Sigmoid colon (tissue), 7 donors: ENCODE measurements around the gene KMT2C. TPM values are rescaled to one million over a fixed set of nuclear protein-coding genes. Genes with fewer than 3 reads are reported as not detected.
A peak's percentile ranks its signal among the peaks of the same experiment; 100 is the strongest.

ENCODE experiments used
- DNase-seq: peaks from one replicate; pipeline ENCODE4 v3.0.0-alpha.2; 2019
- H3K27ac ChIP-seq, 4 donors: fragments of 200-600 bp; sonication (generic); one replicate each; pipeline ENCODE4 v1.5.1; 2016 to 2019; ENCODE audit warnings: mild to moderate bottlenecking in 1 of 4
- H3K27me3 ChIP-seq, 3 donors: fragments of 200-600 bp; sonication (generic); one replicate each; pipeline ENCODE4 v1.5.1; 2019; ENCODE audit warnings: mild to moderate bottlenecking in 1 of 3
- H3K36me3 ChIP-seq, 4 donors: fragments of 200-600 bp; sonication (generic); one replicate each; pipeline ENCODE4 v1.5.1; 2016 to 2019
- H3K4me1 ChIP-seq, 4 donors: fragments of 200-600 bp; sonication (generic); one replicate each; pipeline ENCODE4 v1.5.1; 2017 to 2019
- H3K4me3 ChIP-seq, 4 donors: fragments of 200-600 bp; sonication (generic); one replicate each; pipeline ENCODE4 v1.5.1; 2017 to 2019; ENCODE audit warnings: mild to moderate bottlenecking in 2 of 4, moderate library complexity in 1 of 4
- H3K9me3 ChIP-seq, 4 donors: fragments of 200-600 bp in 3 of 4; sonication (generic) in 3 of 4; one replicate each; pipeline versions ENCODE4 v1.5.1 to v1.6.1; 2013 to 2019
- CTCF ChIP-seq, 4 experiments: fragments of 450-650 bp in 3 of 4; fragments of 200-600 bp in 1 of 4; IDR thresholded peaks; one replicate each; pipeline ENCODE4 v1.5.1; 2016 to 2019; ENCODE audit warnings: antibody characterized with exemption in 4 of 4, mild to moderate bottlenecking in 3 of 4, moderate library complexity in 2 of 4
- EP300 ChIP-seq, 4 donors: sonication (generic); formaldehyde crosslinking; IDR thresholded peaks; one replicate each; pipeline ENCODE4 v1.6.1; 2017; ENCODE audit warnings: antibody characterized with exemption in 4 of 4
- POLR2A ChIP-seq, 2 donors: fragments of 450-650 bp; IDR thresholded peaks; one replicate each; pipeline ENCODE4 v1.6.1; 2016; ENCODE audit warnings: antibody characterized with exemption in 2 of 2, mild to moderate bottlenecking in 2 of 2, moderate library complexity in 2 of 2
- POLR2AphosphoS5 ChIP-seq, 4 donors: sonication (generic); formaldehyde crosslinking; IDR thresholded peaks; one replicate each; pipeline ENCODE4 v1.6.1; 2017; ENCODE audit warnings: antibody characterized with exemption in 4 of 4
- WGBS, 2 donors: extraction: QIAGEN DNeasy Blood & Tissue Kit; methylation state at CpG; one replicate each; pipeline ENCODE4 v1.1.7; 2013; 5-methylcytosine and 5-hydroxymethylcytosine counted together
- intact Hi-C: fragments of 100-400 bp; cut with DNase I; formaldehyde crosslinking; loops from one replicate; pipeline ENCODE4 v1.15.1; 2023
- polyA plus RNA-seq, 3 donors: library from polyadenylated mRNA; stranded (reverse); fragments of 200-250 nt; gene quantifications; one replicate each; pipeline ENCODE4 v1.2.3, GENCODE V29; 2013
- total RNA-seq, 4 donors: library from RNA; depleted of rRNA; stranded (reverse); fragments of >200 nt; gene quantifications; one replicate each; pipeline ENCODE4 v1.1.0, GENCODE V29; 2016
- donor health status: healthy with polysubstance abuse.
- donor health status: Bipolar disorder and iron deficiency.
- donor health status: healthy.

Gene KMT2C
- total and polyA plus RNA-seq, 7 donors = 7.4 to 75.6 (median 46.4) TPM

GRCh38 chr7:152465119-152465387, 29.2 kb upstream of the KMT2C start:
- 12 to 29% methylated on average over 4 of the region's 4 CpGs for WGBS, 2 donors
- peak overlapping the region; percentile 84 to 96 (median 90) for H3K4me3 ChIP-seq
- no peak for DNase-seq

GRCh38 chr7:152464312-152465118, 28.7 kb upstream of the KMT2C start:
- peak overlapping the region; percentile 84 to 96 (median 90) for H3K4me3 ChIP-seq
- no peaks in the 10 kb centered on the region for H3K9me3 ChIP-seq

More at GRCh38 chr7:152465119-152465387, 29.2 kb upstream of the KMT2C start:
- intact Hi-C loops = loop anchor here (10.0 kb wide), 2 partner anchors 130 to 290 kb away; partner anchors contain the start of gene ACTR3B
- Histone ChIP-seq H3K9me3 (no peaks in the 10 kb centered on the region), H3K4me1 (peaks cover 0 to 25% (median 16%) of the 10 kb centered on the region in 4 donors), H3K27ac (peak overlapping the region; percentile 99 to 100 (median 100)), H3K36me3 (no peaks in the 10 kb centered on the region), H3K27me3 (no peaks in the 10 kb centered on the region)
- TF ChIP-seq POLR2AphosphoS5 (IDR thresholded peaks at IDR 0.05) = no peak
- no peak for TF ChIP-seq POLR2A (IDR thresholded peaks at IDR 0.05)
- no peak for TF ChIP-seq EP300 (IDR thresholded peaks at IDR 0.05)
- TF ChIP-seq CTCF (IDR thresholded peaks at IDR 0.05) = no peak

GRCh38 chr7:152463709-152464311, 28.0 kb upstream of the KMT2C start:
- peak overlapping the region; percentile 99 to 100 (median 100) for H3K27ac ChIP-seq
- 1% methylated on average over 71 of the region's 71 CpGs for WGBS, 2 donors
- H3K4me1 ChIP-seq = peaks cover 0 to 33% (median 16%) of the 10 kb centered on the region in 4 donors

More at GRCh38 chr7:152464312-152465118, 28.7 kb upstream of the KMT2C start:
- peaks cover 0 to 30% (median 16%) of the 10 kb centered on the region in 4 donors for H3K4me1 ChIP-seq
- intact Hi-C loops = loop anchor here (1.0 to 10.0 kb wide), 3 partner anchors 28 to 290 kb away; partner anchors contain the start of genes ACTR3B and KMT2C
- H3K36me3 ChIP-seq = no peaks in the 10 kb centered on the region
- peak in 1 of 2 donors; percentile 15 for TF ChIP-seq POLR2A (IDR thresholded peaks at IDR 0.05)
- peak in 2 of 4 donors; percentile 3 to 75 for TF ChIP-seq POLR2AphosphoS5 (IDR thresholded peaks at IDR 0.05)
- no peak for TF ChIP-seq CTCF (IDR thresholded peaks at IDR 0.05)
- no peaks in the 10 kb centered on the region for H3K27me3 ChIP-seq
- DNase-seq = peak; percentile 90
- WGBS, 2 donors = 0% methylated on average over 91 of the region's 91 CpGs
- H3K27ac ChIP-seq = peak overlapping the region; percentile 99 to 100 (median 100)

GRCh38 chr7:152462995-152463708, 27.3 kb upstream of the KMT2C start:
- Histone ChIP-seq H3K9me3 (no peaks in the 10 kb centered on the region), H3K27ac (peak overlapping the region; percentile 94 to 98 (median 94)), H3K4me3 (peak overlapping the region; percentile 50 to 93 (median 80)), H3K4me1 (peaks cover 0 to 33% (median 16%) of the 10 kb centered on the region in 4 donors), H3K27me3 (no peaks in the 10 kb centered on the region), H3K36me3 (no peaks in the 10 kb centered on the region)
- 1 to 3% methylated on average over 29 of the region's 29 CpGs for WGBS, 2 donors
- DNase-seq = no peak
- intact Hi-C loops = loop anchor here (1.0 to 10.0 kb wide), 3 partner anchors 128 to 292 kb away; partner anchors contain the start of genes ACTR3B and XRCC2
- TF ChIP-seq CTCF (IDR thresholded peaks at IDR 0.05) (no peak), POLR2AphosphoS5 (IDR thresholded peaks at IDR 0.05) (peak; percentile 78 to 91 (median 86)), POLR2A (IDR thresholded peaks at IDR 0.05) (peak; percentile 73 to 86), EP300 (IDR thresholded peaks at IDR 0.05) (no peak)

More at GRCh38 chr7:152463709-152464311, 28.0 kb upstream of the KMT2C start:
- Histone ChIP-seq H3K4me3 (peak overlapping the region; percentile 84 to 96 (median 90)), H3K36me3 (no peaks in the 10 kb centered on the region), H3K27me3 (no peaks in the 10 kb centered on the region), H3K9me3 (no peaks in the 10 kb centered on the region)
- peak; percentile 100 for DNase-seq
- intact Hi-C loops = loop anchor here (1.0 to 10.0 kb wide), 4 partner anchors 28 to 291 kb away; partner anchors contain the start of genes ACTR3B, KMT2C and XRCC2
- peak in 2 of 4 donors; percentile 80 to 84 for TF ChIP-seq EP300 (IDR thresholded peaks at IDR 0.05)
- no peak for TF ChIP-seq POLR2A (IDR thresholded peaks at IDR 0.05)
- TF ChIP-seq POLR2AphosphoS5 (IDR thresholded peaks at IDR 0.05) = peak; percentile 75 to 94 (median 88)
